ENCODE data around the gene HEG1.

DNA sequence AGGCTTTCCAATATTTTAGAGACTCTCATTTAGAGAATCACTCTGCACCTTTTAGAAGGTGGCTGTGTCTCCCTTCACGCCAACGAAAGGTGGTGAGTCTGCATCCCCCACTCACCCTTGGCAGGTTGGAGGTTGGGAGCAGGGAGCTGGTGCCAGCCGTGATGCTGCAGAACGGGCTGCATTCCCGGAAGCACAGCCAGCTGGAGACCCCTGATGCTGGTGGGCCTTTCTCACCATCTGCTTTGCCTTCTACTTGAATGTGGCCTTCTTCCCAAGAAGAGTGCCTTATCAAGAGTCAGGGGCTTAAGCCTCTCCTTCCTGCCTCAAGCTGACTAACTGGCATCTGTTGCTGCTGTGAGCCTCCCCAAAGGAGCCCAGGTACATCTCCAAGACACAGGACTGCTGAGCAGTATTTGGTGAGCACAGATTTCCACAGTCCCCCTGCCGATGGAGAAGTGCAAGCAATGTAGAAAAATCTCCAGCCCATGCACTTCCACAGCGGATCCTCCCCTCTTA is 17.7 kb upstream of the HEG1 start:
- TF ChIP-seq, protein P1, sequence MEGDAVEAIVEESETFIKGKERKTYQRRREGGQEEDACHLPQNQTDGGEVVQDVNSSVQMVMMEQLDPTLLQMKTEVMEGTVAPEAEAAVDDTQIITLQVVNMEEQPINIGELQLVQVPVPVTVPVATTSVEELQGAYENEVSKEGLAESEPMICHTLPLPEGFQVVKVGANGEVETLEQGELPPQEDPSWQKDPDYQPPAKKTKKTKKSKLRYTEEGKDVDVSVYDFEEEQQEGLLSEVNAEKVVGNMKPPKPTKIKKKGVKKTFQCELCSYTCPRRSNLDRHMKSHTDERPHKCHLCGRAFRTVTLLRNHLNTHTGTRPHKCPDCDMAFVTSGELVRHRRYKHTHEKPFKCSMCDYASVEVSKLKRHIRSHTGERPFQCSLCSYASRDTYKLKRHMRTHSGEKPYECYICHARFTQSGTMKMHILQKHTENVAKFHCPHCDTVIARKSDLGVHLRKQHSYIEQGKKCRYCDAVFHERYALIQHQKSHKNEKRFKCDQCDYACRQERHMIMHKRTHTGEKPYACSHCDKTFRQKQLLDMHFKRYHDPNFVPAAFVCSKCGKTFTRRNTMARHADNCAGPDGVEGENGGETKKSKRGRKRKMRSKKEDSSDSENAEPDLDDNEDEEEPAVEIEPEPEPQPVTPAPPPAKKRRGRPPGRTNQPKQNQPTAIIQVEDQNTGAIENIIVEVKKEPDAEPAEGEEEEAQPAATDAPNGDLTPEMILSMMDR (IDR thresholded peaks at IDR 0.05): no peak
- TF ChIP-seq CDX4 (CRISPR knock-in tag; IDR thresholded peaks at IDR 0.05; ENCODE audit: borderline replicate concordance) (no peak), PRDM15 (CRISPR knock-in tag; IDR thresholded peaks at IDR 0.05) (no peak), ARID4B (CRISPR knock-in tag; IDR thresholded peaks at IDR 0.05; ENCODE audit: borderline replicate concordance) (no peak), JUN (CRISPR knock-in tag; IDR thresholded peaks at IDR 0.05) (no peak), ATF3 (CRISPR knock-in tag; conservative IDR thresholded peaks at IDR 0.05) (no peak), RELA (CRISPR knock-in tag; IDR thresholded peaks at IDR 0.05; ENCODE audit: borderline replicate concordance) (no peak), SP1 (CRISPR knock-in tag; conservative IDR thresholded peaks at IDR 0.05) (no peak), FOXJ3 (CRISPR knock-in tag; IDR thresholded peaks at IDR 0.05; ENCODE audit: borderline replicate concordance) (no peak), NR1H2 (CRISPR knock-in tag; IDR thresholded peaks at IDR 0.05) (no peak), FOXP4 (CRISPR knock-in tag; IDR thresholded peaks at IDR 0.05) (no peak)
- TF ChIP-seq, protein P2, sequence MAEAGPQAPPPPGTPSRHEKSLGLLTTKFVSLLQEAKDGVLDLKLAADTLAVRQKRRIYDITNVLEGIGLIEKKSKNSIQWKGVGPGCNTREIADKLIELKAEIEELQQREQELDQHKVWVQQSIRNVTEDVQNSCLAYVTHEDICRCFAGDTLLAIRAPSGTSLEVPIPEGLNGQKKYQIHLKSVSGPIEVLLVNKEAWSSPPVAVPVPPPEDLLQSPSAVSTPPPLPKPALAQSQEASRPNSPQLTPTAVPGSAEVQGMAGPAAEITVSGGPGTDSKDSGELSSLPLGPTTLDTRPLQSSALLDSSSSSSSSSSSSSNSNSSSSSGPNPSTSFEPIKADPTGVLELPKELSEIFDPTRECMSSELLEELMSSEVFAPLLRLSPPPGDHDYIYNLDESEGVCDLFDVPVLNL (CRISPR knock-in tag; IDR thresholded peaks at IDR 0.05; ENCODE audit: borderline replicate concordance, low read depth): no peak
- TF ChIP-seq, protein P3, sequence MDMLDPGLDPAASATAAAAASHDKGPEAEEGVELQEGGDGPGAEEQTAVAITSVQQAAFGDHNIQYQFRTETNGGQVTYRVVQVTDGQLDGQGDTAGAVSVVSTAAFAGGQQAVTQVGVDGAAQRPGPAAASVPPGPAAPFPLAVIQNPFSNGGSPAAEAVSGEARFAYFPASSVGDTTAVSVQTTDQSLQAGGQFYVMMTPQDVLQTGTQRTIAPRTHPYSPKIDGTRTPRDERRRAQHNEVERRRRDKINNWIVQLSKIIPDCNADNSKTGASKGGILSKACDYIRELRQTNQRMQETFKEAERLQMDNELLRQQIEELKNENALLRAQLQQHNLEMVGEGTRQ (CRISPR knock-in tag; IDR thresholded peaks at IDR 0.05): no peak
- TF ChIP-seq, protein P4, sequence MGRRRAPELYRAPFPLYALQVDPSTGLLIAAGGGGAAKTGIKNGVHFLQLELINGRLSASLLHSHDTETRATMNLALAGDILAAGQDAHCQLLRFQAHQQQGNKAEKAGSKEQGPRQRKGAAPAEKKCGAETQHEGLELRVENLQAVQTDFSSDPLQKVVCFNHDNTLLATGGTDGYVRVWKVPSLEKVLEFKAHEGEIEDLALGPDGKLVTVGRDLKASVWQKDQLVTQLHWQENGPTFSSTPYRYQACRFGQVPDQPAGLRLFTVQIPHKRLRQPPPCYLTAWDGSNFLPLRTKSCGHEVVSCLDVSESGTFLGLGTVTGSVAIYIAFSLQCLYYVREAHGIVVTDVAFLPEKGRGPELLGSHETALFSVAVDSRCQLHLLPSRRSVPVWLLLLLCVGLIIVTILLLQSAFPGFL (CRISPR knock-in tag; IDR thresholded peaks at IDR 0.05; ENCODE audit: borderline replicate concordance): no peak
